ENCODE data around the gene SLC35C1. TPM values are rescaled to one million over a fixed set of nuclear protein-coding genes. Genes with fewer than 3 reads are reported as not detected.

The SLC35C1 gene
- total and polyA plus RNA-seq, 9 of the 15 experiments (the other 6 are each of a cell fraction or from before 2014, with no cell fraction given), result 0.65 to 13.1 (median 2.4) TPM

- TF ChIP-seq MGA (IDR thresholded peaks at IDR 0.05) (no peak), ZNF740 (CRISPR knock-in tag; IDR thresholded peaks at IDR 0.05) (no peak), ZNF740 (tag; IDR thresholded peaks at IDR 0.05) (no peak), SPI1 (IDR thresholded peaks at IDR 0.05; ENCODE audit: borderline replicate concordance, low read depth, low read length) (peak; percentile 55; the same call in 1 of the 2 replicates), JUND (IDR thresholded peaks at IDR 0.05; ENCODE audit: borderline replicate concordance, low read depth, low read length) (no peak), JUND (tag; IDR thresholded peaks at IDR 0.05; ENCODE audit: borderline replicate concordance, low read depth, low read length) (no peak), RAD51 (IDR thresholded peaks at IDR 0.05; ENCODE audit: borderline replicate concordance, low read depth) (peak; percentile 75), BHLHE40 (IDR thresholded peaks at IDR 0.05; ENCODE audit: low read length) (no peak), CBFA2T2 (conservative IDR thresholded peaks at IDR 0.05) (peak; percentile 23; the same call in 1 of the 2 replicates), SIRT6 (IDR thresholded peaks at IDR 0.05; ENCODE audit: low read depth, low read length) (no peak), RBM17 (IDR thresholded peaks at IDR 0.05; ENCODE audit: borderline replicate concordance, low read depth, low read length) (no peak), ETS2 (tag; IDR thresholded peaks at IDR 0.05; ENCODE audit: borderline replicate concordance, poor library complexity, severe bottlenecking) (no peak), ARID2 (IDR thresholded peaks at IDR 0.05) (no peak)
These were observed 3.1 kb upstream of the SLC35C1 start (continued) for GRCh38 chr11:45801723-45802315.

Data from K562 (cell line).